Activated CD4-positive, alpha-beta T cell treated with anti-CD3 and anti-CD28 coated beads, Interleukin-2, amount 50 U/mL, for 24 hours (primary cell): ENCODE results near the gene ORC2.
A peak's percentile ranks its signal among the peaks of the same experiment; 100 is the strongest.
"Not testable (repeated sequence)": the region's sequence is repeated elsewhere in the genome, so short reads cannot be mapped to it uniquely, and the experiment has no call there.

Experiments used
- DNase-seq, 2 donors: peaks; one replicate each; pipeline ENCODE4 v3.0.0-alpha.2; 2020; ENCODE audit warnings: low read depth in 1 of 2, low spot score in 1 of 2

ORC2 gene

GRCh38 chr2:200939832-200940231, 23.6 kb downstream of the ORC2 start:
- no peak for DNase-seq

- DNase-seq, result no peak
Observed at GRCh38 chr2:200930947-200931626, 32.4 kb downstream of the ORC2 start.

GRCh38 chr2:200929334-200930249, 33.9 kb downstream of the ORC2 start:
- no peak for DNase-seq

GRCh38 chr2:200922439-200922838, 41.0 kb downstream of the ORC2 start:
- DNase-seq, result no peak

- no peak for DNase-seq
Observed at GRCh38 chr2:200913654-200914053, 49.8 kb downstream of the ORC2 start.

GRCh38 chr2:200909958-200910357, 53.5 kb downstream of the ORC2 start:
- DNase-seq, result no peak

GRCh38 chr2:200905618-200906296, 57.7 kb downstream of the ORC2 start:
- peak in 1 of 2 donors; percentile 12 for DNase-seq

GRCh38 chr2:200901459-200902072, 61.9 kb downstream of the ORC2 start:
- peak; percentile 30 to 72 for DNase-seq

- no peak for DNase-seq
Observed at GRCh38 chr2:200899482-200899881, 64.0 kb downstream of the ORC2 start.

- DNase-seq, result peak; percentile 94 to 97
Observed at GRCh38 chr2:200888704-200889625, 74.5 kb downstream of the ORC2 start, which contains the start of the genes NIF3L1 and PPIL3. Gene NIF3L1, plus strand, starts transcription at chr2:200889371. Its CDS starts 2,573 bp downstream, at chr2:200891944. Gene PPIL3, minus strand, starts transcription at chr2:200889077. Its CDS starts 1,462 bp downstream, at chr2:200887615.

GRCh38 chr2:200881715-200882249, 81.7 kb downstream of the ORC2 start:
- not testable (repeated sequence) for DNase-seq

- DNase-seq, result no peak
Observed at GRCh38 chr2:200878289-200878880, 85.1 kb downstream of the ORC2 start.

- DNase-seq, result no peak
Observed at GRCh38 chr2:200877443-200877842, 86.0 kb downstream of the ORC2 start.

GRCh38 chr2:200873560-200873959, 89.9 kb downstream of the ORC2 start:
- no peak for DNase-seq

GRCh38 chr2:200871151-200871550, 92.3 kb downstream of the ORC2 start:
- DNase-seq, result no peak

GRCh38 chr2:200869014-200869413, 94.4 kb downstream of the ORC2 start:
- no peak for DNase-seq

GRCh38 chr2:200864176-200865034, 99.1 kb downstream of the ORC2 start, which contains the start of gene CLK1:
Gene CLK1, minus strand, starts transcription at chr2:200864658. Its CDS starts 2,796 bp downstream, at chr2:200861862.
- DNase-seq, result peak; percentile 90 to 94

GRCh38 chr2:200863782-200864175, 99.7 kb downstream of the ORC2 start:
- DNase-seq, result no peak
